ENCODE results near the gene CYP4F22.

DNA sequence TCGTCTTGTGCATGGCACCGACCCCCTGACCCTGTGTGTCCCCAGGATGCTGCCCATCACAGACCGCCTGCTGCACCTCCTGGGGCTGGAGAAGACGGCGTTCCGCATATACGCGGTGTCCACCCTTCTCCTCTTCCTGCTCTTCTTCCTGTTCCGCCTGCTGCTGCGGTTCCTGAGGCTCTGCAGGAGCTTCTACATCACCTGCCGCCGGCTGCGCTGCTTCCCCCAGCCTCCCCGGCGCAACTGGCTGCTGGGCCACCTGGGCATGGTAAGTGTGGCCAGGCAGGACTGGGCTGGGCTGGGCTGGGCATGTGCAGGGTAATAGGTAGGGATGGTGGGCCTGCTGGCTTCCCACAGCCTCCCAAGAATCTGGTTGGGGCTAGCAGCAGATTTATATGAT lies 17.0 kb downstream of the CYP4F22 start:
- TF ChIP-seq, protein P1, sequence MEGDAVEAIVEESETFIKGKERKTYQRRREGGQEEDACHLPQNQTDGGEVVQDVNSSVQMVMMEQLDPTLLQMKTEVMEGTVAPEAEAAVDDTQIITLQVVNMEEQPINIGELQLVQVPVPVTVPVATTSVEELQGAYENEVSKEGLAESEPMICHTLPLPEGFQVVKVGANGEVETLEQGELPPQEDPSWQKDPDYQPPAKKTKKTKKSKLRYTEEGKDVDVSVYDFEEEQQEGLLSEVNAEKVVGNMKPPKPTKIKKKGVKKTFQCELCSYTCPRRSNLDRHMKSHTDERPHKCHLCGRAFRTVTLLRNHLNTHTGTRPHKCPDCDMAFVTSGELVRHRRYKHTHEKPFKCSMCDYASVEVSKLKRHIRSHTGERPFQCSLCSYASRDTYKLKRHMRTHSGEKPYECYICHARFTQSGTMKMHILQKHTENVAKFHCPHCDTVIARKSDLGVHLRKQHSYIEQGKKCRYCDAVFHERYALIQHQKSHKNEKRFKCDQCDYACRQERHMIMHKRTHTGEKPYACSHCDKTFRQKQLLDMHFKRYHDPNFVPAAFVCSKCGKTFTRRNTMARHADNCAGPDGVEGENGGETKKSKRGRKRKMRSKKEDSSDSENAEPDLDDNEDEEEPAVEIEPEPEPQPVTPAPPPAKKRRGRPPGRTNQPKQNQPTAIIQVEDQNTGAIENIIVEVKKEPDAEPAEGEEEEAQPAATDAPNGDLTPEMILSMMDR (IDR thresholded peaks at IDR 0.05) = no peak
- no peak for TF ChIP-seq POLR2A (IDR thresholded peaks at IDR 0.05)

Data from prostate gland (tissue), 2 donors.